ENCODE data around the gene ANKMY2.

DNA sequence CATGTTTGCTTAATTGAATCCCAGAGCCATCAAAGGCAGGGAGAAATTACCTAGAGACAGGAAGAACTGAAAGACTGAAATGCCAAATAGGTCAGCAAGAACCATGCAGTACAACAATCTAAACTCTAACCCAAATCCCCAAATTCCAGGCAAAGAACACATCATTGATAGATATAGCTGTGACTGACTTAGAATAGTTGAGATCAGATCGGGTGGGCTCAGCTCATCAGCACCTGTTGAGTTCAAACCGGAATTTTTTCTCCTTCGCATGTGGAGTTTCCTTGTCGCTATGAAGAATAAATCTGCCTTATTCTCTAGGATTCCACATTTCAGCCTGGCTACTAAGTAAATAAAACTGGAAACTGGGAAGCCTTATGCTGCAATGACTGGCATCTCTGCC lies 1.4 kb downstream of the ANKMY2 start:
- TF ChIP-seq, protein P1, sequence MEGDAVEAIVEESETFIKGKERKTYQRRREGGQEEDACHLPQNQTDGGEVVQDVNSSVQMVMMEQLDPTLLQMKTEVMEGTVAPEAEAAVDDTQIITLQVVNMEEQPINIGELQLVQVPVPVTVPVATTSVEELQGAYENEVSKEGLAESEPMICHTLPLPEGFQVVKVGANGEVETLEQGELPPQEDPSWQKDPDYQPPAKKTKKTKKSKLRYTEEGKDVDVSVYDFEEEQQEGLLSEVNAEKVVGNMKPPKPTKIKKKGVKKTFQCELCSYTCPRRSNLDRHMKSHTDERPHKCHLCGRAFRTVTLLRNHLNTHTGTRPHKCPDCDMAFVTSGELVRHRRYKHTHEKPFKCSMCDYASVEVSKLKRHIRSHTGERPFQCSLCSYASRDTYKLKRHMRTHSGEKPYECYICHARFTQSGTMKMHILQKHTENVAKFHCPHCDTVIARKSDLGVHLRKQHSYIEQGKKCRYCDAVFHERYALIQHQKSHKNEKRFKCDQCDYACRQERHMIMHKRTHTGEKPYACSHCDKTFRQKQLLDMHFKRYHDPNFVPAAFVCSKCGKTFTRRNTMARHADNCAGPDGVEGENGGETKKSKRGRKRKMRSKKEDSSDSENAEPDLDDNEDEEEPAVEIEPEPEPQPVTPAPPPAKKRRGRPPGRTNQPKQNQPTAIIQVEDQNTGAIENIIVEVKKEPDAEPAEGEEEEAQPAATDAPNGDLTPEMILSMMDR (IDR thresholded peaks at IDR 0.05; ENCODE audit: insufficient read depth, low read length): no peak
- no peak for TF ChIP-seq SPI1 (IDR thresholded peaks at IDR 0.05; ENCODE audit: borderline replicate concordance, low read depth)

All from HL-60 (cell line).